GM19099 (cell line): ENCODE measurements around the gene GPX2.

Experiments used
- POLR2A ChIP-seq: IDR thresholded peaks from 3 replicates; pipeline ENCODE4 v1.6.1; 2011; ENCODE audit warnings: low read depth; ENCODE audit not compliant: insufficient read length; ENCODE audit errors: extremely low read depth

GPX2 gene

GRCh38 chr14:64950889-64951288 lies 8.3 kb upstream of the GPX2 start:
- no peak for TF ChIP-seq POLR2A

- no peak for TF ChIP-seq POLR2A
Measured at GRCh38 chr14:64948612-64949210, 6.2 kb upstream of the GPX2 start.

- no peak for TF ChIP-seq POLR2A
Measured at GRCh38 chr14:64947710-64948611, 5.4 kb upstream of the GPX2 start.

DNA sequence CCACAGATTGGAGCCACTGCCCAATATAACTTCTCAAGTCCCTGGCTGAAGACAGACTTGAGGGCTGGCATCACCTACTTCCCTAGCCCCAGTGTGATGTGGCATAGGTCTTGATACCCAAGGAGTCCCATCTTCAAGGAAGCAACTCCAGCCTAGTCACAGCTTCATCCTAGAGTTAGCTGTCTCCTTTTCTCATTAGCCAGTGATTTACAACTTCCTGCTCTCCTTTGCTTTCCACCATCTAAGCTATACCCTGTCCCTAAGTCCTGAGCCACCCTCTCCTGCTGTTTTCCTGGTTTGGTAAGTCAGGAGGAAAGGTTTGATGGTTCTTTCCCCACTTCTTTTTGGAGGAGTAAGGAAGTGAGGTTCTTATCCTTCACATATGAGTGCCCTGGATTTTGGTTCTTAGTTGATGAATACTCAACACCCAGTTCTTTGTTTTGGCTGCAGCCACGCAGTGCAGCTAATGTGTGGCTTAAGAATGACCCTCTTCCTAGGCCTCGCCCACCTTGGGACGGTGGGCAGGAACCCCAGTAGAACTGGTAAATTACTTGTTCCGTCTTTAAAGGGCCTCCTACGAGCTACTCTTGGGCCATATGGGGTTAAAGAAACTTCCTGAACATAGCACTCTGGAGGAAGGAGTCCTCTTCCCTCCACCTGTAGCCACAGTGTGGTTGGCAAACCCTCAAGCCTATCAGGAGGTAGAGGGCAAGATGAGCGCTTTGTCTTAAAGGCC lies 3.9 kb upstream of the GPX2 start:
- no peak for TF ChIP-seq POLR2A

DNA sequence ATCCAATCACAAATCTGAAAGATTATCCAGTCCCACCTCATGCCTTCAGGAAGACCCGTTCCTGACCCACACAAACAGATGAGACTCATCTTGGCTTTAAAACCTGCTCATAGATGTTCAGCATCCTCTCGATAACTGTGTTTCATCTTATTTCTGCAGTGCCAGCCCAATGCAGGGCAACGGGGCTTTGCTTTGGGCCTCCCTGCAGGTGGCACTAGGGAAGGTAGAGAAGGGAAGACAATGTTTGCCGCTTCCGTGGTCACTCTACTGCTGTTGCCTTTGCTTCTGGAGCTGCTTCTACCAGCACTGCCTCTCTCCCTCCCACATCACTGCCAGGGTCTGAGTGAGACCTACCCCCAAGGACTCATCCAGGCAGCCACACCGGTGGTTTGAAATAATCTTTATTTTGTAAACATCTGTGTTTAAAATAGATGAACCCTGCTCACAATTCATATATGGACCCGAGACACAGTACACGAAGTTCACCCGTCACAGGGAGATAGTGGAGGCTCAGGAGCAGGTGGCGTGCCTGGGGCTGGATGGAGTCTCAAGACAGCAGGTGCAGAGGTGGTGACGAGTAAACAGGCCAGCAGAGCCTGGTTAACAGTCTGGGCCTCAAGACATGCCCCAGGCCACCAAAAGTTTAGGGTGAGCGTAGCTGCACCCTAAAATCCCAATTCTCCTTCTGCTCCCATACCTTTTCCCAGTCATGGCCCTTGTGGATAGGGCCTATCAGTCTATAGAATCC lies 3.1 kb upstream of the GPX2 start:
- no peak for TF ChIP-seq POLR2A

DNA sequence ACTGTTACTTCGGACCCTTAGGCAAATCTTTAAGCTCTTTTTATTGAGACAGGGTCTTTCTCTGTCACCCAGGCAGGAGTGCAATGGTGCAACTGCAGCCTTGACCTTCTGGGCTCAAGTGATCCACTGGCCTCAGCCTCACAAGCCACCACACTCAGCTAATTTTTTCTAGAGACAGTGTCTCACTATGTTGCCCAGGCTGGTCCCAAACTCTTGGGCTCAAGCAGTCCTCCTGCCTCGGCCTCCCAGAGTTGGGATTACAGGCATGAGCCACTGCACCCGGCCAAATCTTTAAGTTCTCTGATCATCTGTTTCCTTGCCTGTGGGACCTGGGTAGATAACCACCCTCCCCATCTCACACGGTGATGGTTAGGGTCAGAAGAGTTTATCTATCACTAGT lies 2.3 kb upstream of the GPX2 start:
- no peak for TF ChIP-seq POLR2A

DNA sequence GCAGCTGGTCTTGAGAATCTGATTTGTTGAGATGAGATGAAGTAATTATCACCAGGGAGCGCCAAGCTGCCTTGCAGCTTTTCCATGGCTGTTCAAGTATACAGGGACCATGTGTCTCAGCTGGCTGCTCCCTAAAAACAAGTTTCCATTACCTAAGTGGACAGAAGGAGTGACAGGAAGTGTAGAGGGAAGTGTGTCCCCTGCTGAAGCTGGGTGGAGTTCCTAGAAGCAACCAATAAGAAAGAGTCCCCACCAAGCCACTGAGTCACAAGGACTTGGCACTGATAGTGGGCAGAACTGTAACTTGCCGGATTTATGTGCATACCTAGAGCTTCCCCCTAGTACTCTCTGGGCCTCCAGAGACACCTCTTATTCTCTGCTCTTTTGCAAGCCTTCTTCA lies 1.5 kb upstream of the GPX2 start:
- no peak for TF ChIP-seq POLR2A

DNA sequence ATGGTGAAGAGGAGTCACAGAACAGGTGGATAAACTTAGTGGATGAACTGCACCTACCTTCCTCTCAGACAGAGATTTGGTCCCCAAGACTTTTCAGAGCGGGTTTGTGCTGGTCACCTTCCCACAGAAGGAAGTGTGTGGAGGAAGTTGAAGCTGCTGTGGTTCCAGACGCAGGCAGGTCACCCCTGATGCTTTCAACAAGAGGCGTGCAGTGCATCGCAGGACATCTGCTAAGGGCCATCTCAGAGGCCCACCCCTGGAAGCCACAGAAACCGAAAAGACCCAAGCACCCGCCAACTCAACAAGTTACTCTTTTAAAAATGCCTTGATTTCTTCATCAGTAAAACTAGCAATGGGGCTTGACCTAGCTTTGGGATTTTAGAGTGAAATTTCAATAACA lies 1.0 kb upstream of the GPX2 start:
- no peak for TF ChIP-seq POLR2A

- no peak for TF ChIP-seq POLR2A
Measured at GRCh38 chr14:64940336-64940910, 2.1 kb downstream of the GPX2 start.

GRCh38 chr14:64939817-64940190 lies 2.7 kb downstream of the GPX2 start:
- no peak for TF ChIP-seq POLR2A

DNA sequence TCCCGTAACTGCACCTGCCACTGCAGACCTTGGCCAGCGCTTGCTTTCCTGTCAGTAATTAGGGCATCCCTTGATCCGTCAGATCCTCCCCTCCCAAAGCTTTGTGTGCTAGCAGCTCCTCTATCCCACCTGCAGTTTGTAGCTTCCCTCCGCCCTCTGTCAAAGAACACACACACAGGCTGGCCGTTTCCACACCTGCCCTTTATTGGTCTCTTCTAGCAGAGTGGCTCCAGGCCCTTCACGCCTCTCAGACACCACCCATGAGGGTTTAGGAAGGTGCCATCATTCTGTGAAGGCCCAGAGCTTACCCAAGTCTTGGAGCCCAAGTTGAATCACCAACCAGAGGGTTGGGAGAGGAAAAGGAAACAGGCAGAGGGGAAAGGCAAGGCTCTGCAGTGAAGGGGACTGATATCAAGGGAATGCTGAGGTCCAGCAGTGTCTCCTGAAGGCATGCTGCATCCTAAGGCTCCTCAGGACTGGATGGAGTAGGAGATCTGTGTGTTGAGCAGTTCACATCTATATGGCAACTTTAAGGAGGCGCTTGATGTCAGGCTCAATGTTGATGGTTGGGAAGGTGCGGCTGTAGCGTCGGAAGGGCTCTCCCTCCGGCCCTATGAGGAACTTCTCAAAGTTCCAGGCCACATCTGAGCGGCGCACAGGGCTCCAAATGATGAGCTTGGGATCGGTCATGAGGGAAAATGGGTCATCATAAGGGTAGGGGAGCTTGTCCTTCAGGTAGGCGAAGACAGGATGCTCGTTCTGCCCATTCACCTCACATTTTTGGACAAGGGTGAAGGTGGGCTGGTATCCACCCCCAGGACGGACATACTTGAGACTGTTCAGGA lies 3.4 kb downstream of the GPX2 start:
- no peak for TF ChIP-seq POLR2A

GRCh38 chr14:64937821-64938193 lies 4.7 kb downstream of the GPX2 start:
- no peak for TF ChIP-seq POLR2A

DNA sequence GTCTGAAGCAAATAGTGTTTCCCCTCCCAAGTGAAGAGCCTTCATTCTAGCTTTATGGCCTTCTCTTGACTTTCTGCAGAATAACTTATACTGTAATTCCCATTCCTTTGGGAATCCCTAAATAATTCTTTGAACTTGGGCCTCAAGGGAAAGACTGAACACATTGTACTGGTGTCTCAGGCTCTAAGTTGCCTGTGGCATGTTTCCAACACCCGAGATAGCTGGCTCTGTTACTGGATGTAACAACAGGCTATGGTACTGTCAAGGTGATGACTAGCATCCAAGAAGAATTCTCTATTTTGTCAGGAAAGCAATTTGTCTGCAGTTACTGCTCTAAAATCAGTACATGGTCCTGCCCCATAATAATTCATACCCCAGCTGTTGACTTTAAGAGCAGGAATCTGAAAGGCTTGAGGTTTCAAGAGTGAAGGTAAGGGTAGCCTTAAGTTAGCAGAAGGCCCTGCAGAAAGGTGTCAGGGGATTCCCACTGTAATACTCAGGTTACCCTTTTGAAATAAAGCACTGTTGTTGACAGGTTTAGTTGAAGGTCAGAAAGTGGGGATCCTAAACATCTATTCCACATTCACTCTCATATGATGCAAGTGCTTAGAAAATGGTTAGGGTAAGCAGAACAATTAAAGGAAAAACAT lies 5.2 kb downstream of the GPX2 start:
- TF ChIP-seq POLR2A = no peak
